Neural progenitor cell (in vitro differentiated cells): ENCODE data around the gene AGAP3. TPM values are rescaled to one million over a fixed set of nuclear protein-coding genes. Genes with fewer than 3 reads are reported as not detected.

Experiments
- DNase-seq: peaks from one replicate; pipeline ENCODE4 v3.0.0-alpha.2; 2016; ENCODE audit warnings: low spot score
- H2AFZ ChIP-seq: fragments of 200-600 bp; sonication (generic); replicated peaks from 2 replicates; pipeline ENCODE4 v1.6.1; 2016; ENCODE audit warnings: antibody characterized with exemption
- H3F3A ChIP-seq: fragments of 200-600 bp; sonication (generic); 2 replicates; pipeline ENCODE4 v1.6.1; 2016; ENCODE audit warnings: antibody characterized with exemption, low read depth
- H3K27ac ChIP-seq: fragments of 200-600 bp; sonication (generic); 2 replicates; pipeline ENCODE4 v1.5.1; 2016; ENCODE audit warnings: mild to moderate bottlenecking
- H3K27me3 ChIP-seq: fragments of 200-600 bp; sonication (generic); 2 replicates; pipeline ENCODE4 v1.6.1; 2016; ENCODE audit warnings: mild to moderate bottlenecking, moderate library complexity
- H3K36me3 ChIP-seq: fragments of 200-600 bp; sonication (generic); 2 replicates; pipeline ENCODE4 v1.5.1; 2016
- H3K4me1 ChIP-seq: fragments of 200-600 bp; sonication (generic); 2 replicates; pipeline ENCODE4 v1.6.1; 2016; ENCODE audit warnings: mixed run types
- H3K4me2 ChIP-seq: fragments of 200-600 bp; sonication (generic); 2 replicates; pipeline ENCODE4 v1.6.1; 2016
- H3K4me3 ChIP-seq: fragments of 200-600 bp; sonication (generic); 2 replicates; pipeline ENCODE4 v1.5.1; 2016
- H3K79me2 ChIP-seq: fragments of 200-600 bp; sonication (generic); 2 replicates; pipeline ENCODE4 v1.6.1; 2016; ENCODE audit warnings: low read depth
- H3K9ac ChIP-seq: fragments of 200-600 bp; sonication (generic); 2 replicates; pipeline ENCODE4 v1.6.1; 2016
- H3K9me3 ChIP-seq: fragments of 200-600 bp; sonication (generic); 2 replicates; pipeline ENCODE4 v1.5.1; 2016; ENCODE audit warnings: low read depth
- H4K20me1 ChIP-seq: fragments of 200-600 bp; sonication (generic); 2 replicates; pipeline ENCODE4 v1.6.1; 2016; ENCODE audit warnings: low read depth
- H3K27ac Mint-ChIP-seq: 3 replicates; pipeline ENCODE4 v1.8.0; 2021; ENCODE audit warnings: mixed read lengths
- H3K27me3 Mint-ChIP-seq: 2 replicates; pipeline ENCODE4 v1.8.0; 2022; ENCODE audit warnings: low read depth, mild to moderate bottlenecking, inconsistent platforms, moderate library complexity, mixed read lengths; ENCODE audit not compliant: insufficient read depth
- H3K36me3 Mint-ChIP-seq: 3 replicates; pipeline ENCODE4 v1.8.0; 2021; ENCODE audit warnings: mixed read lengths
- H3K4me1 Mint-ChIP-seq: 3 replicates; pipeline ENCODE4 v1.8.0; 2021; ENCODE audit warnings: mixed read lengths
- H3K4me3 Mint-ChIP-seq: 3 replicates; pipeline ENCODE4 v1.8.0; 2021; ENCODE audit warnings: mild to moderate bottlenecking, moderate library complexity, mixed read lengths
- H3K9me3 Mint-ChIP-seq: 3 replicates; pipeline ENCODE4 v1.8.0; 2020; ENCODE audit warnings: mixed read lengths
- CTCF ChIP-seq: fragments of 200-600 bp; sonication (generic); IDR thresholded peaks from 2 replicates; pipeline ENCODE4 v1.5.1; 2017; ENCODE audit warnings: antibody characterized with exemption, mild to moderate bottlenecking
- EZH2 ChIP-seq: fragments of 200-600 bp; sonication (generic); IDR thresholded peaks from 2 replicates; pipeline ENCODE4 v1.6.1; 2017; ENCODE audit warnings: antibody characterized with exemption, mild to moderate bottlenecking, moderate library complexity
- EZH2phosphoT487 ChIP-seq: fragments of 200-600 bp; sonication (generic); IDR thresholded peaks from 2 replicates; pipeline ENCODE4 v1.6.1; 2017; ENCODE audit warnings: antibody characterized with exemption
- total RNA-seq: library from RNA; depleted of rRNA; stranded (reverse); fragments of >200 nt; gene quantifications from 2 replicates; pipeline ENCODE4 v1.2.3, GENCODE V29; 2015; ENCODE audit warnings: low replicate concordance

Gene AGAP3
- total RNA-seq, 1 donor from 2014 or later = 38.9 TPM

GRCh38 chr7:151173386-151174245 is 87.3 kb downstream of the AGAP3 start:
- no peak for TF ChIP-seq EZH2phosphoT487
- TF ChIP-seq EZH2 = no peak
- TF ChIP-seq CTCF = no peak
- H3K4me2 ChIP-seq = no peak overlapping the region
- H3K9me3 Mint-ChIP-seq = peaks cover 22% of the 10 kb centered on the region
- peaks cover 90% of the 10 kb centered on the region for H3K27me3 ChIP-seq
- H3K4me1 Mint-ChIP-seq = peaks cover 4% of the 10 kb centered on the region
- no peaks in the 10 kb centered on the region for H3K36me3 Mint-ChIP-seq
- no peak overlapping the region for H3K4me3 Mint-ChIP-seq
- no peak overlapping the region for H3K9ac ChIP-seq
- no peaks in the 10 kb centered on the region for H3K36me3 ChIP-seq
- H3K4me1 ChIP-seq = peaks cover 8% of the 10 kb centered on the region
- H2AFZ ChIP-seq = no peak overlapping the region
- peaks cover 13% of the 10 kb centered on the region for H3F3A ChIP-seq
- peaks cover 54% of the 10 kb centered on the region for H3K27me3 Mint-ChIP-seq
- H3K79me2 ChIP-seq = no peaks in the 10 kb centered on the region
- H4K20me1 ChIP-seq = peaks cover 7% of the 10 kb centered on the region
- no peak overlapping the region for H3K27ac Mint-ChIP-seq
- no peak overlapping the region for H3K27ac ChIP-seq
- H3K4me3 ChIP-seq = no peak overlapping the region
- H3K9me3 ChIP-seq = no peaks in the 10 kb centered on the region
- no peak for DNase-seq

GRCh38 chr7:151174246-151175046 is 88.2 kb downstream of the AGAP3 start:
- H3K4me3 Mint-ChIP-seq = no peak overlapping the region
- H3K27ac Mint-ChIP-seq = no peak overlapping the region
- Histone ChIP-seq H3K4me1 (no peaks in the 10 kb centered on the region), H3K27me3 (peaks cover 85% of the 10 kb centered on the region), H3K4me2 (no peak overlapping the region), H4K20me1 (no peaks in the 10 kb centered on the region), H3K9ac (no peak overlapping the region), H3K36me3 (no peaks in the 10 kb centered on the region), H3K4me3 (no peak overlapping the region), H3K27ac (no peak overlapping the region), H3K9me3 (no peaks in the 10 kb centered on the region), H2AFZ (no peak overlapping the region), H3K79me2 (no peaks in the 10 kb centered on the region), H3F3A (peaks cover 5% of the 10 kb centered on the region)
- peaks cover 3% of the 10 kb centered on the region for H3K4me1 Mint-ChIP-seq
- H3K36me3 Mint-ChIP-seq = no peaks in the 10 kb centered on the region
- TF ChIP-seq EZH2 (no peak), EZH2phosphoT487 (no peak), CTCF (no peak)
- peaks cover 22% of the 10 kb centered on the region for H3K9me3 Mint-ChIP-seq
- DNase-seq = no peak
- H3K27me3 Mint-ChIP-seq = peaks cover 46% of the 10 kb centered on the region

- no peaks in the 10 kb centered on the region for H3K9me3 ChIP-seq
- H3K27me3 ChIP-seq = peaks cover 77% of the 10 kb centered on the region
- H2AFZ ChIP-seq = no peak overlapping the region
- H3K27ac ChIP-seq = no peak overlapping the region
- no peak overlapping the region for H3K4me3 ChIP-seq
- Mint-ChIP-seq H3K4me1 (peaks cover 3% of the 10 kb centered on the region), H3K9me3 (peaks cover 22% of the 10 kb centered on the region), H3K36me3 (no peaks in the 10 kb centered on the region), H3K27ac (no peak overlapping the region), H3K4me3 (no peak overlapping the region), H3K27me3 (peaks cover 39% of the 10 kb centered on the region)
- H3K79me2 ChIP-seq = no peaks in the 10 kb centered on the region
- TF ChIP-seq CTCF (no peak), EZH2 (no peak), EZH2phosphoT487 (no peak)
- no peaks in the 10 kb centered on the region for H3K4me1 ChIP-seq
- H3K4me2 ChIP-seq = no peak overlapping the region
- H3F3A ChIP-seq = peaks cover 4% of the 10 kb centered on the region
- no peaks in the 10 kb centered on the region for H4K20me1 ChIP-seq
- H3K9ac ChIP-seq = no peak overlapping the region
- no peaks in the 10 kb centered on the region for H3K36me3 ChIP-seq
- DNase-seq = no peak
Observed at GRCh38 chr7:151175047-151175792, 88.9 kb downstream of the AGAP3 start.
